B cell (primary cell): ENCODE measurements around the gene HS3ST6. TPM values are rescaled to one million over a fixed set of nuclear protein-coding genes. Genes with fewer than 3 reads are reported as not detected.

Experiments used
- ATAC-seq: fragments of 200-7000 bp; cut with Tn5 transposase; one replicate; pipeline ENCODE4 v1.10.0; 2021; ENCODE audit warnings: low read depth, mild to moderate bottlenecking, moderate number of reproducible peaks, moderate library complexity
- CTCF ChIA-PET: fragments of 350-600 bp; sonication (Branson Sonifier 250); formaldehyde crosslinking; loops from one replicate; lab custom pipeline; 2021; ENCODE audit warnings: antibody characterized with exemption, inconsistent platforms; lab: Charles Lee
- POLR2A ChIA-PET: fragments of 350-600 bp; sonication (Branson Sonifier 250); formaldehyde crosslinking; loops from one replicate; lab custom pipeline; 2021; ENCODE audit warnings: antibody characterized with exemption; lab: Charles Lee
- DNase-seq: peaks from one replicate; pipeline ENCODE4 v3.0.0; 2013
- H2AFZ ChIP-seq: 2 replicates; pipeline ENCODE4 v1.6.1; 2012; ENCODE audit warnings: mild to moderate bottlenecking, low read depth, low read length; ENCODE audit not compliant: insufficient read depth, poor library complexity, severe bottlenecking
- H3K27ac ChIP-seq, 2 donors: 1 replicate in 1 of 2; 2 replicates in 1 of 2; pipeline ENCODE4 v1.5.1; 2012 to 2013; ENCODE audit warnings: low read length in 2 of 2, mild to moderate bottlenecking in 2 of 2, moderate library complexity in 1 of 2
- H3K27me3 ChIP-seq, 4 experiments: fragments of 200-600 bp in 1 of 4; sonication (generic) in 1 of 4; replicated peaks in 1 of 4; 1 replicate in 2 of 4; 2 replicates in 2 of 4; pipeline versions ENCODE4 v1.6.1 to v1.7.0; 2013 to 2016; ENCODE audit warnings: low read length in 3 of 4, mild to moderate bottlenecking in 2 of 4, mixed read lengths in 1 of 4, moderate library complexity in 1 of 4; ENCODE audit not compliant: insufficient read depth in 4 of 4, control insufficient read depth in 3 of 4; ENCODE audit errors: control extremely low read depth in 1 of 4
- H3K36me3 ChIP-seq, 2 experiments: replicated peaks in 1 of 2; 1 replicate in 1 of 2; 2 replicates in 1 of 2; pipeline versions ENCODE4 v1.6.1 to v1.7.1; 2013; ENCODE audit warnings: low read length in 1 of 2; ENCODE audit not compliant: insufficient read depth in 2 of 2, control insufficient read depth in 1 of 2; ENCODE audit errors: control extremely low read depth in 1 of 2, extremely low read depth in 1 of 2
- H3K4me1 ChIP-seq, 2 donors: fragments of 200-600 bp in 1 of 2; sonication (generic) in 1 of 2; 1 replicate in 1 of 2; 2 replicates in 1 of 2; pipeline versions ENCODE4 v1.5.1 to v1.6.1; 2013 to 2017; ENCODE audit warnings: low read length in 2 of 2; ENCODE audit not compliant: control insufficient read depth in 2 of 2, insufficient read depth in 2 of 2
- H3K4me2 ChIP-seq: replicated peaks from 2 replicates; pipeline ENCODE3; 2012; ENCODE audit warnings: mild to moderate bottlenecking, low read depth, low read length; ENCODE audit not compliant: poor library complexity, severe bottlenecking
- H3K4me3 ChIP-seq, 5 experiments: fragments of 200-600 bp in 1 of 5; sonication (generic) in 1 of 5; 1 replicate in 3 of 5; 2 replicates in 2 of 5; pipeline versions ENCODE4 v1.5.1 to v1.7.0; 2011 to 2016; ENCODE audit warnings: low read length in 4 of 5, mild to moderate bottlenecking in 4 of 5, low read depth in 2 of 5, control low read depth in 1 of 5, moderate library complexity in 1 of 5; ENCODE audit not compliant: insufficient read depth in 1 of 5; ENCODE audit errors: control extremely low read depth in 1 of 5, extremely low read depth in 1 of 5
- H3K79me2 ChIP-seq: fragments of 200-600 bp; sonication (generic); one replicate; pipeline ENCODE4 v1.6.0; 2016; ENCODE audit warnings: low read length; ENCODE audit not compliant: control insufficient read depth, insufficient read depth
- H3K9ac ChIP-seq: fragments of 200-600 bp; sonication (generic); 2 replicates; pipeline ENCODE4 v1.6.1; 2017; ENCODE audit warnings: mild to moderate bottlenecking, low read length, moderate library complexity
- H3K9me3 ChIP-seq, 3 donors: one replicate each; pipeline versions ENCODE4 v1.6.1 to v1.7.1; 2013; ENCODE audit warnings: low read length in 2 of 3; ENCODE audit not compliant: control insufficient read depth in 2 of 3, insufficient read depth in 1 of 3; ENCODE audit errors: control extremely low read depth in 1 of 3
- H4K20me1 ChIP-seq: 2 replicates; pipeline ENCODE4 v1.6.0; 2012; ENCODE audit warnings: mild to moderate bottlenecking, low read length; ENCODE audit not compliant: insufficient read depth, control insufficient read depth, poor library complexity, severe bottlenecking
- H3K27ac Mint-ChIP-seq: one replicate; pipeline ENCODE4 v1.8.0; 2021; ENCODE audit warnings: mixed read lengths
- H3K27me3 Mint-ChIP-seq: one replicate; pipeline ENCODE4 v1.8.0; 2021; ENCODE audit warnings: mixed read lengths
- H3K4me1 Mint-ChIP-seq: one replicate; pipeline ENCODE4 v1.8.0; 2021; ENCODE audit warnings: mixed read lengths
- H3K4me3 Mint-ChIP-seq: one replicate; pipeline ENCODE4 v1.8.0; 2021; ENCODE audit warnings: mixed read lengths
- H3K9me3 Mint-ChIP-seq: one replicate; pipeline ENCODE4 v1.8.0; 2022; ENCODE audit warnings: mixed read lengths; ENCODE audit not compliant: insufficient read depth
- CTCF ChIP-seq: fragments of 200-600 bp; IDR thresholded peaks from one replicate; pipeline ENCODE4 v1.8.0; 2022; ENCODE audit warnings: antibody characterized with exemption, mild to moderate bottlenecking
- EZH2 ChIP-seq: IDR thresholded peaks from 2 replicates; pipeline ENCODE4 v1.6.1; 2012; ENCODE audit warnings: borderline replicate concordance, low read depth, mild to moderate bottlenecking, moderate library complexity, low read length; ENCODE audit not compliant: insufficient read depth, poor library complexity, severe bottlenecking
- WGBS: methylation state at CpG from one replicate; pipeline ENCODE4 v1.1.5; 2013; ENCODE audit warnings: missing lambda C conversion rate; ENCODE audit not compliant: insufficient coverage; 5-methylcytosine and 5-hydroxymethylcytosine counted together
- intact Hi-C: fragments of 100-400 bp; cut with micrococcal nuclease; formaldehyde crosslinking; loops from one replicate; pipeline ENCODE4 v1.10.0; 2022
- polyA plus RNA-seq: library from polyadenylated mRNA; depleted of rRNA; stranded (reverse); fragments of >200 nt; gene quantifications from 2 replicates; pipeline ENCODE4 v1.2.3, GENCODE V29; 2012
- small RNA-seq: library from RNA; depleted of rRNA; stranded (forward); fragments of <200 nt; gene quantifications from one replicate; pipeline ENCODE3, GENCODE V24; 2012; ENCODE audit warnings: low replicate concordance, low read depth; ENCODE audit not compliant: insufficient read length
- total RNA-seq, 2 donors: library from RNA; stranded (reverse); fragments of 120-200 nt in 1 of 2; gene quantifications; 1 replicate in 1 of 2; 2 replicates in 1 of 2; pipeline versions ENCODE4 v1.2.3 to v1.2.4, GENCODE V29; 2013 to 2022

HS3ST6 gene
- total and polyA plus RNA-seq, 2 donors (not counting 1 experiment from before 2014, with no cell fraction given), result not detected

- ChIA-PET POLR2A (no interaction called here), CTCF (interaction anchor here (0.6 to 4.2 kb wide), 7 partner anchors 28 to 1056 kb away, joined by 3 to 14 read pairs (median 3); partner anchors contain the start of genes NUBP2 and SPSB3)
- Histone ChIP-seq H3K4me3 (no peak overlapping the region), H3K27ac (no peak overlapping the region), H4K20me1 (no peaks in the 10 kb centered on the region), H3K79me2 (no peaks in the 10 kb centered on the region), H3K36me3 (no peaks in the 10 kb centered on the region), H3K4me2 (no peak overlapping the region), H3K27me3 (peaks cover 0 to 23% (median 10%) of the 10 kb centered on the region in 4 experiments), H3K9me3 (no peaks in the 10 kb centered on the region), H3K9ac (no peak overlapping the region), H3K4me1 (no peaks in the 10 kb centered on the region), H2AFZ (no peak overlapping the region)
- H3K9me3 Mint-ChIP-seq, result no peaks in the 10 kb centered on the region
- H3K27me3 Mint-ChIP-seq, result peaks cover 50% of the 10 kb centered on the region
- WGBS, result 81% methylated on average over 7 of the region's 9 CpGs
- ATAC-seq, result no peak
- H3K27ac Mint-ChIP-seq, result no peak overlapping the region
- DNase-seq, result no peak
- H3K4me1 Mint-ChIP-seq, result no peaks in the 10 kb centered on the region
- no peak overlapping the region for H3K4me3 Mint-ChIP-seq
- intact Hi-C loops, result loop anchor here (10.0 kb wide), 1 partner anchor 282 kb away; the partner anchor contains the start of gene RAB26
- no peak for TF ChIP-seq EZH2
- TF ChIP-seq CTCF, result no peak
Measured at GRCh38 chr16:1862394-1862793, 55.8 kb downstream of the HS3ST6 start.

- peaks cover 52% of the 10 kb centered on the region for H3K27me3 Mint-ChIP-seq
- no peaks in the 10 kb centered on the region for H3K36me3 ChIP-seq
- intact Hi-C loops, result loop anchor here (10.0 kb wide), 1 partner anchor 283 kb away; the partner anchor contains the start of gene RAB26
- H2AFZ ChIP-seq, result no peak overlapping the region
- ChIA-PET CTCF (interaction anchor here (0.6 to 4.2 kb wide), 6 partner anchors 28 to 1920 kb away, joined by 3 to 14 read pairs (median 3); no protein-coding TSS in a partner anchor), POLR2A (no interaction called here)
- no peak overlapping the region for H3K27ac Mint-ChIP-seq
- no peaks in the 10 kb centered on the region for H3K9me3 ChIP-seq
- H3K4me3 ChIP-seq, result no peak overlapping the region
- no peak overlapping the region for H3K4me3 Mint-ChIP-seq
- no peak overlapping the region for H3K9ac ChIP-seq
- ATAC-seq (no peak), DNase-seq (no peak)
- no peak overlapping the region for H3K27ac ChIP-seq
- no peak for TF ChIP-seq CTCF
- TF ChIP-seq EZH2, result no peak
- no peaks in the 10 kb centered on the region for H3K4me1 Mint-ChIP-seq
- no peaks in the 10 kb centered on the region for H3K4me1 ChIP-seq
- WGBS, result 67% methylated on average over 1 of the region's 5 CpGs
- H3K27me3 ChIP-seq, result peaks cover 0 to 26% (median 10%) of the 10 kb centered on the region in 4 experiments
- H3K4me2 ChIP-seq, result no peak overlapping the region
- no peaks in the 10 kb centered on the region for H4K20me1 ChIP-seq
- H3K79me2 ChIP-seq, result no peaks in the 10 kb centered on the region
- H3K9me3 Mint-ChIP-seq, result no peaks in the 10 kb centered on the region
Measured at GRCh38 chr16:1861730-1862129, 56.5 kb downstream of the HS3ST6 start.

Small RNA genes lying within 50 kb of the gene (small RNA-seq; reads per million reads assigned to genes)
- gene SNORA10 (not detected), gene SNORA64 (not detected)

Other genes starting within 250 kb of the HS3ST6 start
- gene JPT2, start 240.1 kb downstream of the HS3ST6 start, total RNA-seq, result 42.1 and 45.7 TPM in 2 replicates
- 7.6 and 10.7 TPM in 2 replicates for gene JPT2, start 240.1 kb downstream of the HS3ST6 start, polyA plus RNA-seq
- gene MAPK8IP3, start 212.2 kb downstream of the HS3ST6 start, total RNA-seq, result 340 and 348 TPM in 2 replicates
- gene MAPK8IP3, start 212.2 kb downstream of the HS3ST6 start, polyA plus RNA-seq, result 249 and 320 TPM in 2 replicates
- 57.3 and 63.2 TPM in 2 replicates for gene NME3, start 146.9 kb downstream of the HS3ST6 start, total RNA-seq
- gene NME3, start 146.9 kb downstream of the HS3ST6 start, polyA plus RNA-seq, result 99.0 and 150 TPM in 2 replicates
- gene EME2, start 145.6 kb downstream of the HS3ST6 start, total RNA-seq, result 42.5 and 43.9 TPM in 2 replicates
- gene EME2, start 145.6 kb downstream of the HS3ST6 start, polyA plus RNA-seq, result 34.6 and 44.1 TPM in 2 replicates
- gene MRPS34, start 145.3 kb downstream of the HS3ST6 start, total RNA-seq, result 44.6 and 54.5 TPM in 2 replicates
- 34.4 and 55.2 TPM in 2 replicates for gene MRPS34, start 145.3 kb downstream of the HS3ST6 start, polyA plus RNA-seq
- gene SPSB3, start 135.8 kb downstream of the HS3ST6 start, total RNA-seq, result 91.2 and 95.5 TPM in 2 replicates
- gene SPSB3, start 135.8 kb downstream of the HS3ST6 start, polyA plus RNA-seq, result 255 and 264 TPM in 2 replicates
- gene NUBP2, start 135.5 kb downstream of the HS3ST6 start, total RNA-seq, result 50.2 and 52.6 TPM in 2 replicates
- gene NUBP2, start 135.5 kb downstream of the HS3ST6 start, polyA plus RNA-seq, result 49.3 and 71.7 TPM in 2 replicates
- 0.22 TPM in 1 of 2 replicates, not detected in the other for gene IGFALS, start 124.7 kb downstream of the HS3ST6 start, total RNA-seq
- 0.49 and 0.63 TPM in 2 replicates for gene IGFALS, start 124.7 kb downstream of the HS3ST6 start, polyA plus RNA-seq
- 49.7 and 50.6 TPM in 2 replicates for gene HAGH, start 91.6 kb downstream of the HS3ST6 start, total RNA-seq
- gene HAGH, start 91.6 kb downstream of the HS3ST6 start, polyA plus RNA-seq, result 48.9 and 74.2 TPM in 2 replicates
- 11.0 and 13.3 TPM in 2 replicates for gene FAHD1, start 91.2 kb downstream of the HS3ST6 start, total RNA-seq
- gene FAHD1, start 91.2 kb downstream of the HS3ST6 start, polyA plus RNA-seq, result 7.2 and 14.5 TPM in 2 replicates
- not detected in 2 replicates for gene MEIOB, start 46.3 kb downstream of the HS3ST6 start, total RNA-seq
- not detected in 2 replicates for gene MEIOB, start 46.3 kb downstream of the HS3ST6 start, polyA plus RNA-seq
- 15.2 and 17.5 TPM in 2 replicates for gene MSRB1, start 24.8 kb upstream of the HS3ST6 start, total RNA-seq
- gene MSRB1, start 24.8 kb upstream of the HS3ST6 start, polyA plus RNA-seq, result 4.4 and 8.5 TPM in 2 replicates
- gene RPL3L, start 36.3 kb upstream of the HS3ST6 start, total RNA-seq, result not detected in 2 replicates
- not detected in 2 replicates for gene RPL3L, start 36.3 kb upstream of the HS3ST6 start, polyA plus RNA-seq
- gene NDUFB10, start 41.1 kb upstream of the HS3ST6 start, total RNA-seq, result 63.7 and 70.4 TPM in 2 replicates
- 76.9 and 92.6 TPM in 2 replicates for gene NDUFB10, start 41.1 kb upstream of the HS3ST6 start, polyA plus RNA-seq
- gene RPS2, start 46.4 kb upstream of the HS3ST6 start, total RNA-seq, result 3,155 and 3,261 TPM in 2 replicates
- 4,202 and 6,138 TPM in 2 replicates for gene RPS2, start 46.4 kb upstream of the HS3ST6 start, polyA plus RNA-seq
- gene RNF151, start 48.4 kb upstream of the HS3ST6 start, total RNA-seq, result 0.36 and 0.76 TPM in 2 replicates
- 0.13 and 0.27 TPM in 2 replicates for gene RNF151, start 48.4 kb upstream of the HS3ST6 start, polyA plus RNA-seq
- 31.9 and 32.2 TPM in 2 replicates for gene TBL3, start 53.6 kb upstream of the HS3ST6 start, total RNA-seq
- gene TBL3, start 53.6 kb upstream of the HS3ST6 start, polyA plus RNA-seq, result 41.2 and 52.2 TPM in 2 replicates
- 0.49 and 0.74 TPM in 2 replicates for gene NOXO1, start 63.1 kb upstream of the HS3ST6 start, total RNA-seq
- gene NOXO1, start 63.1 kb upstream of the HS3ST6 start, polyA plus RNA-seq, result 0.30 and 1.0 TPM in 2 replicates
- gene GFER, start 65.8 kb upstream of the HS3ST6 start, total RNA-seq, result 28.2 and 30.4 TPM in 2 replicates
- gene GFER, start 65.8 kb upstream of the HS3ST6 start, polyA plus RNA-seq, result 15.6 and 16.1 TPM in 2 replicates
- gene SYNGR3, start 71.6 kb upstream of the HS3ST6 start, total RNA-seq, result 19.8 and 20.8 TPM in 2 replicates
- 19.5 and 28.7 TPM in 2 replicates for gene SYNGR3, start 71.6 kb upstream of the HS3ST6 start, polyA plus RNA-seq
- 49.5 and 50.3 TPM in 2 replicates for gene ZNF598, start 91.4 kb upstream of the HS3ST6 start, total RNA-seq
- 61.1 and 61.5 TPM in 2 replicates for gene ZNF598, start 91.4 kb upstream of the HS3ST6 start, polyA plus RNA-seq
- gene NPW, start 101.4 kb upstream of the HS3ST6 start, total RNA-seq, result 0.70 and 1.7 TPM in 2 replicates
- gene NPW, start 101.4 kb upstream of the HS3ST6 start, polyA plus RNA-seq, result 0.13 and 0.36 TPM in 2 replicates
- gene NHERF2, start 108.5 kb upstream of the HS3ST6 start, total RNA-seq, result 1.9 and 2.2 TPM in 2 replicates
- 1.5 and 1.8 TPM in 2 replicates for gene NHERF2, start 108.5 kb upstream of the HS3ST6 start, polyA plus RNA-seq
- 14.1 and 17.5 TPM in 2 replicates for gene NTHL1, start 129.4 kb upstream of the HS3ST6 start, total RNA-seq
- gene NTHL1, start 129.4 kb upstream of the HS3ST6 start, polyA plus RNA-seq, result 20.1 and 27.6 TPM in 2 replicates
- gene TSC2, start 129.6 kb upstream of the HS3ST6 start, total RNA-seq, result 188 and 194 TPM in 2 replicates
- gene TSC2, start 129.6 kb upstream of the HS3ST6 start, polyA plus RNA-seq, result 128 and 134 TPM in 2 replicates
- gene PKD1, start 217.5 kb upstream of the HS3ST6 start, total RNA-seq, result 103 and 116 TPM in 2 replicates
- gene PKD1, start 217.5 kb upstream of the HS3ST6 start, polyA plus RNA-seq, result 97.6 and 100 TPM in 2 replicates
- 0.58 and 0.62 TPM in 2 replicates for gene RAB26, start 230.2 kb upstream of the HS3ST6 start, total RNA-seq
- 0.95 and 1.2 TPM in 2 replicates for gene RAB26, start 230.2 kb upstream of the HS3ST6 start, polyA plus RNA-seq
- gene TRAF7, start 237.4 kb upstream of the HS3ST6 start, total RNA-seq, result 42.3 and 50.9 TPM in 2 replicates
- 30.4 and 46.1 TPM in 2 replicates for gene TRAF7, start 237.4 kb upstream of the HS3ST6 start, polyA plus RNA-seq